ENCODE measurements around the gene MTHFD1L. TPM values are rescaled to one million over a fixed set of nuclear protein-coding genes. Genes with fewer than 3 reads are reported as not detected.

MTHFD1L gene
- total RNA-seq, 2 experiments from 2014 or later = 155 to 158 TPM

- DNase-seq (no peak), ATAC-seq (no peak)
- Mint-ChIP-seq H3K36me3 (ENCODE audit: low read depth) (peaks cover 64% of the 10 kb centered on the region), H3K27ac (no peak overlapping the region), H3K27me3 (no peaks in the 10 kb centered on the region), H3K9me3 (peaks cover 1% of the 10 kb centered on the region), H3K4me3 (no peak overlapping the region), H3K4me1 (ENCODE audit: low read depth) (peaks cover 4% of the 10 kb centered on the region)
- CTCF ChIA-PET = no interaction called here
- no peak for TF ChIP-seq CTCF (IDR thresholded peaks at IDR 0.05)
- intact Hi-C loops (cut with micrococcal nuclease) = no loop called here
- POLR2A ChIA-PET = interaction anchor here (0.9 kb wide), 1 partner anchor 13 kb away, joined by 4 read pairs; no protein-coding TSS in a partner anchor
Measured at GRCh38 chr6:150992703-150993102, 127.2 kb downstream of the MTHFD1L start.

GRCh38 chr6:150993253-150993652 lies 127.8 kb downstream of the MTHFD1L start:
- Mint-ChIP-seq H3K27ac (no peak overlapping the region), H3K4me3 (no peak overlapping the region), H3K27me3 (no peaks in the 10 kb centered on the region), H3K9me3 (peaks cover 1% of the 10 kb centered on the region), H3K36me3 (ENCODE audit: low read depth) (peaks cover 65% of the 10 kb centered on the region), H3K4me1 (ENCODE audit: low read depth) (no peaks in the 10 kb centered on the region)
- TF ChIP-seq CTCF (IDR thresholded peaks at IDR 0.05) = no peak
- intact Hi-C loops (cut with micrococcal nuclease) = no loop called here
- ATAC-seq (no peak), DNase-seq (no peak)
- CTCF ChIA-PET = no interaction called here
- POLR2A ChIA-PET = no interaction called here

GRCh38 chr6:150994026-150994425 lies 128.5 kb downstream of the MTHFD1L start:
- no peak for TF ChIP-seq CTCF (IDR thresholded peaks at IDR 0.05)
- Mint-ChIP-seq H3K4me3 (no peak overlapping the region), H3K27me3 (no peaks in the 10 kb centered on the region), H3K9me3 (peaks cover 1% of the 10 kb centered on the region), H3K4me1 (ENCODE audit: low read depth) (no peaks in the 10 kb centered on the region), H3K36me3 (ENCODE audit: low read depth) (peaks cover 63% of the 10 kb centered on the region), H3K27ac (no peak overlapping the region)
- intact Hi-C loops (cut with micrococcal nuclease) = no loop called here
- ChIA-PET CTCF (no interaction called here), POLR2A (no interaction called here)
- DNase-seq (no peak), ATAC-seq (no peak)

- ChIA-PET POLR2A (no interaction called here), CTCF (interaction anchor here (0.8 kb wide), 1 partner anchor 327 kb away, joined by 4 read pairs; no protein-coding TSS in a partner anchor)
- Mint-ChIP-seq H3K36me3 (ENCODE audit: low read depth) (peaks cover 52% of the 10 kb centered on the region), H3K27me3 (no peaks in the 10 kb centered on the region), H3K4me3 (no peak overlapping the region), H3K9me3 (peaks cover 1% of the 10 kb centered on the region), H3K27ac (no peak overlapping the region), H3K4me1 (ENCODE audit: low read depth) (no peaks in the 10 kb centered on the region)
- intact Hi-C loops (cut with micrococcal nuclease) = no loop called here
- ATAC-seq (no peak), DNase-seq (no peak)
- TF ChIP-seq CTCF (IDR thresholded peaks at IDR 0.05) = no peak
Measured at GRCh38 chr6:150996968-150997367, 131.5 kb downstream of the MTHFD1L start.

- Mint-ChIP-seq H3K36me3 (ENCODE audit: low read depth) (peaks cover 38% of the 10 kb centered on the region), H3K27ac (no peak overlapping the region)
- CTCF ChIA-PET = interaction anchor here (1.1 to 1.7 kb wide), 2 partner anchors 11 to 325 kb away, joined by 3 to 7 read pairs; no protein-coding TSS in a partner anchor
Measured at GRCh38 chr6:150999107-150999506, 133.6 kb downstream of the MTHFD1L start.

More at GRCh38 chr6:150999107-150999506, 133.6 kb downstream of the MTHFD1L start:
- Mint-ChIP-seq H3K4me3 (no peak overlapping the region), H3K4me1 (ENCODE audit: low read depth) (peaks cover 4% of the 10 kb centered on the region), H3K27me3 (no peaks in the 10 kb centered on the region), H3K9me3 (no peaks in the 10 kb centered on the region)
- ATAC-seq = no peak
- POLR2A ChIA-PET = no interaction called here
- TF ChIP-seq CTCF (IDR thresholded peaks at IDR 0.05) = no peak
- intact Hi-C loops (cut with micrococcal nuclease) = no loop called here
- no peak for DNase-seq

All from activated CD8-positive, alpha-beta T cell treated with anti-CD3 and anti-CD28 coated beads for 36 hours (primary cell).